Keratinocyte (primary cell): Measurements from ENCODE around the gene CACNA1C. TPM values are rescaled to one million over a fixed set of nuclear protein-coding genes. Genes with fewer than 3 reads are reported as not detected.
"Not testable (repeated sequence)": the region's sequence is repeated elsewhere in the genome, so short reads cannot be mapped to it uniquely, and the experiment has no call there.

Experiments
- DNase-seq: peaks from one replicate; pipeline ENCODE4 v3.0.0-alpha.2; 2011; ENCODE audit warnings: low read depth, missing footprints, low spot score
- FAIRE-seq: peaks from 2 replicates; lab custom pipeline; 2011; peaks lifted over from hg19 to GRCh38; lab: Jason Lieb, UNC
- H2AFZ ChIP-seq: 2 replicates; pipeline ENCODE4 v1.6.0; 2012; ENCODE audit warnings: low read length, control low read depth, inconsistent platforms; ENCODE audit not compliant: control insufficient read depth
- H3K27ac ChIP-seq: 2 replicates; pipeline ENCODE4 v1.5.1; 2011; ENCODE audit warnings: low read length; ENCODE audit not compliant: control insufficient read depth, insufficient read depth
- H3K27me3 ChIP-seq: 3 replicates; pipeline ENCODE4 v1.6.0; 2011; ENCODE audit warnings: low read length; ENCODE audit not compliant: control insufficient read depth, insufficient read depth; ENCODE audit errors: extremely low read depth
- H3K36me3 ChIP-seq, 2 experiments: 2 replicates in 1 of 2; 3 replicates in 1 of 2; pipeline ENCODE4 v1.5.1; 2011; ENCODE audit warnings: low read length in 2 of 2, mild to moderate bottlenecking in 1 of 2; ENCODE audit not compliant: control insufficient read depth in 2 of 2, insufficient read depth in 2 of 2; ENCODE audit errors: extremely low read depth in 1 of 2
- H3K4me1 ChIP-seq: 3 replicates; pipeline ENCODE4 v1.5.1; 2011; ENCODE audit warnings: low read length; ENCODE audit not compliant: control insufficient read depth, insufficient read depth; ENCODE audit errors: extremely low read depth
- H3K4me2 ChIP-seq: 3 replicates; pipeline ENCODE4 v1.6.0; 2011; ENCODE audit warnings: low read depth, low read length; ENCODE audit not compliant: control insufficient read depth, insufficient read depth; ENCODE audit errors: extremely low read depth
- H3K4me3 ChIP-seq, 3 experiments: fragments of 200-600 bp in 1 of 3; sonication (generic) in 1 of 3; 2 replicates in 2 of 3; 3 replicates in 1 of 3; pipeline ENCODE4 v1.5.1; 2011 to 2016; ENCODE audit warnings: low read length in 3 of 3, mild to moderate bottlenecking in 3 of 3, control low read depth in 2 of 3, inconsistent platforms in 1 of 3, low read depth in 1 of 3, mixed read lengths in 1 of 3, mixed run types in 1 of 3, moderate library complexity in 1 of 3; ENCODE audit not compliant: control insufficient read depth in 2 of 3, insufficient read depth in 2 of 3; ENCODE audit errors: extremely low read depth in 1 of 3
- H3K79me2 ChIP-seq: 2 replicates; pipeline ENCODE4 v1.6.0; 2012; ENCODE audit warnings: low read length; ENCODE audit not compliant: control insufficient read depth, insufficient read depth
- H3K9ac ChIP-seq: 3 replicates; pipeline ENCODE4 v1.6.0; 2011; ENCODE audit warnings: low read length; ENCODE audit not compliant: control insufficient read depth, insufficient read depth; ENCODE audit errors: extremely low read depth
- H3K9me1 ChIP-seq: 3 replicates; pipeline ENCODE4 v1.6.0; 2011; ENCODE audit warnings: low read length; ENCODE audit not compliant: control insufficient read depth, insufficient read depth; ENCODE audit errors: extremely low read depth
- H3K9me3 ChIP-seq: 2 replicates; pipeline ENCODE4 v1.5.1; 2012; ENCODE audit warnings: low read depth, low read length; ENCODE audit not compliant: control insufficient read depth
- H4K20me1 ChIP-seq: 3 replicates; pipeline ENCODE4 v1.6.0; 2011; ENCODE audit warnings: low read length; ENCODE audit not compliant: control insufficient read depth, insufficient read depth; ENCODE audit errors: extremely low read depth
- EZH2 ChIP-seq: IDR thresholded peaks from one replicate; pipeline ENCODE4 v1.6.1; 2012; ENCODE audit warnings: inconsistent platforms, mild to moderate bottlenecking, low read length, moderate library complexity
- dilution Hi-C: fragments of 300-500 bp; cut with MboI; formaldehyde crosslinking; loops from one replicate; pipeline ENCODE4 v1.7.0; 2020; ENCODE audit warnings: low sequenced_read_pairs; ENCODE audit not compliant: extremely low pct_ligation_motif_present
- polyA plus RNA-seq, 5 experiments: library from polyadenylated mRNA; depleted of rRNA in 3 of 5; stranded (reverse) in 3 of 5; stranded (forward) in 1 of 5; unstranded in 1 of 5; fragments of >200 nt; gene quantifications; 1 replicate in 1 of 5; 2 replicates in 3 of 5; 3 replicates in 1 of 5; pipeline versions ENCODE4 v1.2.1 to v1.2.3, GENCODE V29; 2011 to 2012; ENCODE audit warnings: missing spikeins in 2 of 5, low read depth in 1 of 5, low replicate concordance in 1 of 5
- TF ChIP-seq, protein P1 (sequence below), 3 experiments: IDR thresholded peaks in 1 of 3; conservative IDR thresholded peaks in 1 of 3; optimal IDR thresholded peaks in 1 of 3; 2 replicates in 2 of 3; 3 replicates in 1 of 3; pipeline versions ENCODE3 to v1.5.1; 2011; ENCODE audit warnings: low read length in 3 of 3, mild to moderate bottlenecking in 3 of 3, moderate library complexity in 2 of 3, control low read depth in 1 of 3, inconsistent platforms in 1 of 3; ENCODE audit not compliant: insufficient read depth in 2 of 3; ENCODE audit errors: extremely low read depth in 1 of 3

CACNA1C gene
- polyA plus RNA-seq, 1 donor (not counting 4 experiments of a cell fraction or from before 2014, with no cell fraction given) = not detected

DNA sequence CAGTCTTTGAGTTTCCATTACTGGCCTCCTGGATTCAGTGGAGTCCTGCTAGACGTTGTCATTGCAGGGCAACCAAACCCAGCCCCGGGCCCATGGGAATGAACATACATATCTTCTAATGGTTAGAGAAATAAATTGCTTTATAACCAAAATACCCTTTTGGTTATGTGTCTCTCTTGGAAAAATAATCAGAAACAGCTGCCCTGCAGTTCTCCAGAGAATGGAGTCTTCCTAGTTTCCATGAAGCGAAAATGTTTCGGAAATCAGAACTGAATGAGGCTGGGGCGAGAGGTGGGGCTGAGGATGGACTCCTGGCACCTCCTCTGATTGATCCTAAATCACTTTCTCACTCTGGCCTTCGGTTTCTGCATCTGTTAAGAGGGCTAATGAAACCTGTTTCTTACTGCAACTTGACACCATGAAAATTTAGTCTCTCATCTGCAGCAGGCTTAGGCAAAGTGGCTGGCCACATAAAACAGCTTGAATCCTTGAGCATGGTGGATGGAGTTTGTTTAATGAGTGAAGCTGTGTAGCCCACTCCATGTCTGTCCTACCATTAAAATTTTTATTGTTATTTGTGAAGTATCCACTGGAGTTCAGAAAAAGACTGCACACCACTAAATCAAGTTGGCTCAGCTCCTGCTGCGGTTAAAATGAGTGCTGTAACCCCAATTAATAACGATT is 198.9 kb downstream of the CACNA1C start:
- DNase-seq (no peak), FAIRE-seq (no peak)
- Histone ChIP-seq H3K4me3 (no peak overlapping the region), H3K79me2 (no peaks in the 10 kb centered on the region), H3K27ac (no peak overlapping the region), H3K9ac (no peak overlapping the region), H2AFZ (no peak overlapping the region), H3K27me3 (no peaks in the 10 kb centered on the region), H3K9me3 (peaks cover 3% of the 10 kb centered on the region), H3K9me1 (no peaks in the 10 kb centered on the region), H3K4me1 (no peaks in the 10 kb centered on the region), H3K4me2 (no peak overlapping the region), H3K36me3 (no peaks in the 10 kb centered on the region), H4K20me1 (no peaks in the 10 kb centered on the region)
- TF ChIP-seq, protein P1, sequence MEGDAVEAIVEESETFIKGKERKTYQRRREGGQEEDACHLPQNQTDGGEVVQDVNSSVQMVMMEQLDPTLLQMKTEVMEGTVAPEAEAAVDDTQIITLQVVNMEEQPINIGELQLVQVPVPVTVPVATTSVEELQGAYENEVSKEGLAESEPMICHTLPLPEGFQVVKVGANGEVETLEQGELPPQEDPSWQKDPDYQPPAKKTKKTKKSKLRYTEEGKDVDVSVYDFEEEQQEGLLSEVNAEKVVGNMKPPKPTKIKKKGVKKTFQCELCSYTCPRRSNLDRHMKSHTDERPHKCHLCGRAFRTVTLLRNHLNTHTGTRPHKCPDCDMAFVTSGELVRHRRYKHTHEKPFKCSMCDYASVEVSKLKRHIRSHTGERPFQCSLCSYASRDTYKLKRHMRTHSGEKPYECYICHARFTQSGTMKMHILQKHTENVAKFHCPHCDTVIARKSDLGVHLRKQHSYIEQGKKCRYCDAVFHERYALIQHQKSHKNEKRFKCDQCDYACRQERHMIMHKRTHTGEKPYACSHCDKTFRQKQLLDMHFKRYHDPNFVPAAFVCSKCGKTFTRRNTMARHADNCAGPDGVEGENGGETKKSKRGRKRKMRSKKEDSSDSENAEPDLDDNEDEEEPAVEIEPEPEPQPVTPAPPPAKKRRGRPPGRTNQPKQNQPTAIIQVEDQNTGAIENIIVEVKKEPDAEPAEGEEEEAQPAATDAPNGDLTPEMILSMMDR (optimal IDR thresholded peaks at IDR 0.05 in 1 of 3, IDR thresholded peaks at IDR 0.05 in 1 of 3, conservative IDR thresholded peaks at IDR 0.05 in 1 of 3; ENCODE audit: extremely low read depth in 1 of 3, insufficient read depth in 2 of 3, low read length in 3 of 3) = no peak
- no peak for TF ChIP-seq EZH2
- dilution Hi-C loops = no loop called here

DNA sequence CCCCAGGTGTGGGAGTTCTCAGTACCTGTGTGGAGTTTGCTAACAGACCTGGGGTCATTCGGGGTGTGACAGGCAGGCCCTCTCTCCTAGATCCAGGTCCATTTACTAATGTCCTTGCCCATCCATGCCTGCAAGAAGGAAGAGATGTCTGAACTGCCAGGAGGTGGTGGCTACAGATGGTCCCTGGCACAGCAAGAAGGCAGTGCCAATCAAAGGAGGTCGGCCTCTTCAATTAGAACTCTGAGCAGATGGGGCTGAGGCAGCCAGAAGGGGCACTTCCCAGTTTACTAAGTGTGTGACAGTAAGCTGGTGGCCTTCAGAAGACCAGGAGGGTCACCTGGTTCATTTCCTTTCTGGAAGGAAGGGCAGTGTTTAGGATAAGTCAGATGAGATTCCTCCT is 202.5 kb downstream of the CACNA1C start:
- Histone ChIP-seq H3K4me2 (no peak overlapping the region), H3K36me3 (no peaks in the 10 kb centered on the region), H3K79me2 (no peaks in the 10 kb centered on the region), H2AFZ (no peak overlapping the region), H3K9me1 (no peaks in the 10 kb centered on the region), H3K9ac (no peak overlapping the region), H4K20me1 (no peaks in the 10 kb centered on the region), H3K27me3 (no peaks in the 10 kb centered on the region), H3K4me3 (no peak overlapping the region), H3K4me1 (no peaks in the 10 kb centered on the region), H3K9me3 (peaks cover 3% of the 10 kb centered on the region), H3K27ac (no peak overlapping the region)
- FAIRE-seq = no peak
- dilution Hi-C loops = no loop called here
- TF ChIP-seq, protein P1 (optimal IDR thresholded peaks at IDR 0.05 in 1 of 3, IDR thresholded peaks at IDR 0.05 in 1 of 3, conservative IDR thresholded peaks at IDR 0.05 in 1 of 3; ENCODE audit: extremely low read depth in 1 of 3, insufficient read depth in 2 of 3, low read length in 3 of 3) = no peak
- DNase-seq = no peak

DNA sequence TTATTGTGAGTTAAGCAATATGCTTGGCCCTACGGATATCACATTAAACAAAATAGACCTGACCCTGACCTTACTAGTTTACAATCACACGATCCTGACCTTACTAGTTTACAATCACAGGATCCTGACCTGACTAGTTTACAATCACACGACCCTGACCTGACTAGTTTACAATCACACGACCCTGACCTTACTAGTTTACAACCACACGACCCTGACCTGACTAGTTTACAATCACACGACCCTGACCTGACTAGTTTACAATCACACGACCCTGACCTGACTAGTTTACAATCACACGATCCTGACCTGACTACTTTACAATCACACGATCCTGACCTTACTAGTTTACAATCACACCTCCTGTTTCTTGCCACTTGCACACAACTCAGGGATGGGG is 202.9 kb downstream of the CACNA1C start:
- H3K4me2 ChIP-seq, H3K79me2 ChIP-seq, dilution Hi-C loops, H3K9ac ChIP-seq, H3K4me3 ChIP-seq, H3K9me1 ChIP-seq, H3K36me3 ChIP-seq, H2AFZ ChIP-seq, H3K27me3 ChIP-seq, H3K4me1 ChIP-seq, H3K27ac ChIP-seq, H4K20me1 ChIP-seq, H3K9me3 ChIP-seq, DNase-seq: not testable (repeated sequence)
- FAIRE-seq = peak; percentile 84
